HG03378 (cell line): ENCODE data around the gene DHRS4L2.
"Not testable (repeated sequence)": the region's sequence is repeated elsewhere in the genome, so short reads cannot be mapped to it uniquely, and the experiment has no call there.

Experiments
- ATAC-seq: cut with Tn5 transposase; IDR thresholded peaks from one replicate; pipeline ENCODE4 v1.9.1; 2021; ENCODE audit warnings: mild to moderate bottlenecking, moderate library complexity; ENCODE audit not compliant: unreplicated experiment

The DHRS4L2 gene

DNA sequence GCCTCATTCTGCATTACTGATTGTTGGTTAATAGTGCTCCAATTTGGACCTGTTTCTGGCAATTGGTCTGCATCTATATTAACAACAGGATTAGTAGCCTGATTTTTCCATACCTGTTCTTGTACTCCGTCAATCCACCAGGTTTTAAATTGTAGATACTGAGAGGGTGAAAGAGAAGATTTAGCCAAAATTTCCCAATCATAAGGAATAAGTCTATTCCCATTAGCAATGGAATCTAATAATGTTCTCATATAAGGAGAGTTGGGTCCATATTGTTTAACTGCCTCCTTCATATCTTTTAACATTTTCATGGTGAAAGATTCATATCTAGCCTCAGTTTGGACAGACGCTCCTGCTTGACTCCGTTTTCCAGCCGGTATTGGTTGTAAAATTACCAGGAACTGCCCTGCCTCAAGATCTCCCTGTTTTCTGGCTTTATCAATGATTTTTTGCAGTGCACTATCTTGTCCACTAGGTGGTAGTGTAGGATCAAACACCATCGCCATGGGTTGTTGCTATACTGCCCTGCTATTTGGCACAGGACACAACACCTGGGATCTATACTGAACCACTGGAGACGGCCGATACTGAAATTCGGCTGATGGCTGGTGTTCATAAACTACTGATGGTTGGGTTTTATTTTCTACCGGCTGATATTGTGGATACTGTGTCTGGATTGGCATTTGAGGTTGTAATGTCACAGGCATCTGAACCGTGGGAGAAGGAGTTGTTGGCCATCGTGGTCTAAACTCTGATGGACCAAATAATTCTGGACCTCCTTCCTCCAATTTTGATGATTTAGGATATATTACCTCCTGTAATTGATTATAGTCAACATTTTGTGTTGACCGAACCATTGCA, 25.2 kb downstream of the DHRS4L2 start:
- peak; percentile 63 for ATAC-seq

DNA sequence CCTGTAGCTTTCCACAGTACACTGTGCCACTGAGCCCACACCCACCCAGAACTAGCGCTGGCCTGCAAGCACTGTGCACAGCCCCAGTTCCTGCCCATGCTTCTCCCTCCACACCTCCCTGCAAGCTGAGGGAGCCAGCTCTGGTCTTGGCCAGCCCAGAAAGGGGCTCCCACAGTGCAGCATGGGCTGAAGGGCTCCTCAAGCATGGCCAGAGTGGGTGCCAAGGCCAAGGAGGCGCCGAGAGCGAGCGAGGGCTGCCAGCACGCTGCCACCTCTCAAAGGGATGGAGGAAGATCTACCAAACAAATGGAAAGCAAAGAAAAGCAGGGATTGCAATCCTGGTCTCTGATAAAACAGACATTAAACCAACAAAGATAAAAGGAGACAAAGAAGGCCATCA, 27.0 kb downstream of the DHRS4L2 start:
- ATAC-seq: not testable (repeated sequence)

DNA sequence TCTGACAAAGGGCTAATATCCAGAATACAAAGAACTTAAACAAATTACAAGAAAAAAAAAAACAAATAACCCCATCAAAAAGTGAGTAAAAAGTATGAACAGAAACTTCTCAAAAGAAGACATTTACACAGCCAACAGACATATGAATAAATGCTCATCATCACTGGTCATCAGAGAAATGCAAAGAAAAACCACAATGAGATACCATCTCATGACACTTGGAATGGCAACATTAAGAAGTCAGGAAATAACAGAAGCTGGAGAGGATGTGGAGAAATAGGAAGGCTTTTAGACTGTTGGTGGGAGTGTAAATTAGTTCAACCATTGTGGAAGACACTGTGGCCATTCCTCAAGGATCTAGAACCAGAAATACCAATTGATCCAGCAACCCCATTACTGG, 30.2 kb downstream of the DHRS4L2 start:
- not testable (repeated sequence) for ATAC-seq

DNA sequence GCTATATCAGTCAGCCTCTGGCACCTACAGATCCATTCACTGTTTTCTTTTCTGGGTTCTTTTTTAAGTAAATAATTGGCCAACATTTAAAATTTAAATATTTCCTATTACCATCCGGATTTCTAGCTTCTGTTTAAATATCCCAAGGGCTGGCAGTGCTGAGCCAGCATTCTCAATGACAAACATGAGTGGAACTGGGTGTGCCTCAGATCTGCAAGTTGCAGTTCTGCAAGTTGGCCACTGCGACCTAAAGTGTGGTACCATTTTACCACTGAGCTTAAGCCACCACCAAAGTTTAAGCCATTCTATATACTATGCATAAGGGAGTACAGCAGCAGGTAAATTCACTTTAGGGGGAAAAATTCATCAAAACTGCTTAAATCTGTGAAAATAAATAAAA, 31.2 kb downstream of the DHRS4L2 start:
- ATAC-seq: peak; percentile 46

DNA sequence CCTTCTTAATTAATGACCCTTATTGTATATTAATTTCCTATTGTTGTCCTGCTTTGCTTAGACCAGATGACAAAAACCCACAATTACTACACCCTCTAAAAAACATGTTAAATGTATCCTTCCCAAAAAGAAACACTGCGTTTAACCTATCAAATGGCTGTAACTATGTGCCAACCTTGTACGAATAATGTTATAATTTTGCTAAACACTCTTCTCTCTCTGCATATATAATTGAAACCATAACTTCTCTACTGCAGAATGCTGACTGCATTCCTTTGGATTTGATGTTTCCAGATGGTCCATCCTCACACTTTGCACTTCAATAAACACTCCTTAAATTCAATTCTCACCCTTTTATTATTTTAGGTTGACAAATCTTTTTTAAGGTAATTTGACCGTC, 31.8 kb downstream of the DHRS4L2 start:
- ATAC-seq: not testable (repeated sequence)

DNA sequence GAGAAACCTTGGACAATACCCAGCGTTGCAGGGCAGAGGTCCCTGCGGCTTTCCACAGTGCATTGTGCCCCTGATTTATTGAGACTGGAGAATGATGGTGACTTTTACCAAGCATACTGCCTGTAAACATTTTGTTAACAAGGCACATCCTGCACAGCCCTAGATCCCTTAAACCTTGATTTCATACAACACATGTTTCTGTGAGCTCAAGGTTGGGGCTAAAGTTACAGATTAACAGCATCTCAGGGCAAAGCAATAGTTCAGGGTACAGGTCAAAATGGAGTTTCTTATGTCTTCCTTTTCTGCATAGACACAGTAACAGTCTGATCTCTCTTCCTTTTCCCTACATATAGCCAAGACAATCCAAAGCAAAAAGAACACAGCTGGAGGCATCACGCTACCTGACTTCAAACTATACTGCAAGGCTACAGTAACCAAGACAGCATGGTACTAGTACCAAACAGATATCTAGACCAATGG, 36.2 kb downstream of the DHRS4L2 start:
- not testable (repeated sequence) for ATAC-seq

DNA sequence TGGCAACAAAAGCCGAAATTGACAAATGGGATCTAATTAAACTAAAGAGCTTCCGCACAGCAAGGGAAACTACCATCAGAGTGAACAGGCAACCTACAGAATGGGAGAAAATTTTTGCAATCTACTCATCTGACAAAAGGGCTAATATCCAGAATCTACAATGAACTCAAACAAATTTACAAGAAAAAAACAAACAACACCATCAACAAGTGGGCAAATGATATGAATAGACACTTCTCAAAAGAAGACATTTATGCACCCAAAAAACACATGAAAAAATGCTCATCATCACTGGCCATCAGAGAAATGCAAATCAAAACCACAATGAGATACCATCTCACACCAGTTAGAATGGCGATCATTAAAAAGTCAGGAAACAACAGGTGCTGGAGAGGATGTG, 41.0 kb downstream of the DHRS4L2 start:
- ATAC-seq: not testable (repeated sequence)

DNA sequence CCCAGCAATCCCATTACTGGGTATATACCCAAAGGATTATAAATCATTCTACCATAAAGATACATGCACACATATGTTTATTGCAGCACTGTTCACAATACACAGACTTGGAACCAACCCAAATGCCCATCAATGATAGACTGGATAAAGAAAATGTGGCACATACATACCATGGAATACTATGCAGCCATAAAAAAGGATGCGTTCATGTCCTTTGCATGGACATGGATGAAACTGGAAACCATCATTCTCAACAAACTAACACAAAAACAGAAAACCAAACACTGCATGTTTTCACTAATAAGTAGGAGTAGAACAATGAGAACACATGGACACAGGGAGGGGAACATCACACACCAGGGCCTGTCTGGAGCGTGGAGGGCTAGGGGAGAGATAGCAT, 42.6 kb downstream of the DHRS4L2 start:
- not testable (repeated sequence) for ATAC-seq

DNA sequence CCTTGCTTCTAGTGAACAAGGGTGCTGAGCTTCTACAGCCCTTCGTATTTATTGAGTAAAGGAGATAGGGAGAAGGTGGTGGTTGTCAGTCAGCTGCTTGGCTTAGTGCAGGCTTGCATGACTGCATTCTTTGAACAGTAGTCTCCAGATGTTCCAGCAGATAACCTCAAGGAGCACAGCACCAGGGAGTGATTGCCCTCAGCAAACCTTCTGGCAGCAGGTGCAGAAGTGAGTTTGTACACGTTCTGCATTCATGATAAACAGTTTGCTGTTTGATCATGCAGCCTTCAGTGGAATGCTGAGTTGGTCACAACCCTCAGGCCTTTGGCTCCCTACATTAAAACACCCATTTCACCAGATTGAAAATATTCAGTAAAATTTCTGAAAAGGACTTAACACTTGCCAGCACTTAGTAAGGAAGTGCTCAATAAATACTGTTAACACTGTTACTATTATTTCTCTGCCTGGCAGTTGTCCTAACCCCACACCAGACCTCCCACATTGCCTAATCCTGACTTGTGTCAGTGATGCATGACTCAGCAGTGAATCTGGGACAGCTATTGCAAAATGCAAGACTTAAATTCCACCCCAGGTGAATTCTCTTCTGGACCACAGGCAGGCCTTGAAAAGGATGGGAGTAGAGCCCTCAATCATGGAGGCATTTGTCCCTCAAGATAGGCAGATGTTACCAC, 44.1 kb downstream of the DHRS4L2 start:
- ATAC-seq: no peak

DNA sequence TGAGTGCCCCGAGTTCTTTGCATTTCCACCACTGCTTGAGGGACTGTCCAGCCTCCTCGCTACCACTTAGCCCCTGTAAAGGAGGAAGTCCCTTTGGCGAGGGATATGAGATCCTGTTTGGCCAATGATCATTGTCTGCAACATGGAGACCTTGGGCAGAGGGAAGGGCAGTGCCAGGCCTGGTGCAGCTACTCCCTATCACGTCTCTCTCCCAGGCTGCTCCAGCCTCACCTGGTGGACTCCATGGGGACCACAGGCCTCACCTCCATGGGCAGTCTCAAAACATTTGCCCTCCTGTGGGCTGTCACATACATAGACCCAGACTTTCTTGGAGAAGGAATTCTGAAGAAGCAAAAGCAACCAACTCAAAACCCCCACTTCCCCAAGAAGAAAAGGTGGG, 47.0 kb downstream of the DHRS4L2 start:
- not testable (repeated sequence) for ATAC-seq

DNA sequence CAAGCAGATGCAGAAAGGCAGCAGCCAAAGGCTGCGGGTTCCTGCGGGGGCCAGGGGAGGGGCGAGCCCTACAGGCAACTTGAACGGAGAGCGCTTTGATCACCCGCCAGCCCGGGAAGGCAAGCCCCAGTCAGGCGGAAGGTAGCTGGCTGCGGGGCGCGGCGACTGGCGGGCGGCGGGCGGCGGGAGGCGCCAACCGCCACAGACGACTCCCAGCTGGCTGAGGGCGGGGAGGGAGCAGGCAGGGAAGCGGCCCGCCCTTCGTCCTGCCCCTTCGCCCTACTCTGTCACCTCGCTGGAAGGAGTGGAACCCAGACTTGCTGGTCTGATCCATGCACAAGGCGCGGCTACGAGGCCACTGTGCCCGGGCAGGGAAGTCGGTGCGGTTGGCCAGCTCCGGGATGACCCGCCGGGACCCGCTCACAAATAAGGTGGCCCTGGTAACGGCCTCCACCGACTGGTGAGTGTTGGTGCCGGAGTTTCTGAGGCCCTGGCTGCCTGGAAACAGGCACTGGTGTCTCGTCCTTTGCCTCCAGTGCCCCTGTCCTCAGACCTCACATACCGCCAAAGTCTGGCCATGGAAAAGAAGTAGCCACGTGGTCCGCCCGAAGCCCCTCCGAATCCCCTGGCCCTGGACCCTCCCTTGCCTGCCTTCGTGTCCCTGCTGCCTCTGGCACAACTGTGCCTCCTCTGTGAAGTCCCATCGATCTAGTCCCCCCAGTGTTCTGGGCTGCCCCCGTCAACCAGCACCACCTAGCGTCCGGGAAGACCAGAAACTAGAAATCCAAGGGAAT, 47.6 kb downstream of the DHRS4L2 start:
- peak; percentile 53 for ATAC-seq

DNA sequence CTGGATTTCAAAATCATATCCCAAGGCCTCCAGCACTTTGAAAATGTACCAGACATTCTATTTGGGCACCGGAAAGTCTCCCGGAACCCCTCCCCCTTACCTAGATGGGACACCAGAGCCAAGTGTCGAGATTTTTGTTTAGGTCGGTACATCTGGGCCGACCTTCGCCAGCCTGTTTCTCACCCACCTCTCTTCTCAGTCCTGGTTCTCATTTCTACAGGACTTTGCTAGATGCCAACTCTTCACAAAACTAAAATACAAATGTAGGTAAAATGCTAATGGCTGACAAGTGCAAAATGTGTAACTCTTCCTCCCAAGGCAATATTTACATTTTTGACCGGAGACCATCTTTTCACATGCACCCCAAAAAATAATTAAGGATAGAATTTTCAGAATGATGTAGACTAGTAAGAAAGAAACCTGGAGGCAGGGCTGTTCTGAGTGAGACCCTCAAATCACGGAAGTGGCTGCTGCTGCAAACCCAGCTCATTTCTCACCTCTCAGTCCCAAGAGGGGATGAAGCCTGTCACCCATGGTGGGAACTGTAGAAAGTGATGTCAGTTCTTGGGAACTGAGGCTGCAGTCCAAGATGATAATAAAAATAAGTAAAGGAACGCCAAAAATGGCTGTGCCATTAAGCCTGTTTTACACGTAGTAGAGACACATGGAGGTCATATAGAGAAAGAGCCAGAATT, 48.4 kb downstream of the DHRS4L2 start:
- not testable (repeated sequence) for ATAC-seq

DNA sequence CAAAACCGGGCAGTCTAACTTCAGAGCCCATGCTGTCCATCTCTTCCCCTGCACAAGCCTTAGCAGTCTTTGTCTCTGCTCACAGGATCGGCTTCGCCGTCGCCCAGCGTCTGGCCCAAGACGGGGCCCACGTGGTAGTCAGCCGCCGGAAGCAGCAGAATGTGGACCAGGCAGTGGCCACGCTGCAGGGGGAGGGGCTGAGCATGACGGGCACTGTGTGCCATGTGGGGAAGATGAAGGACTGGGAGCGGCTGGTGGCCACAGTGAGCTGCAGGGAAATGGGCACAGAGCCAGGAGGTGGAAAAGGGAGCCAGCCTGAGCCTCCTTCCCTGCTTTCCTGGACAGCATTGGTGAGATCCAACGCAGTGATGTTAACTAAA, 48.9 kb downstream of the DHRS4L2 start:
- ATAC-seq: no peak

DNA sequence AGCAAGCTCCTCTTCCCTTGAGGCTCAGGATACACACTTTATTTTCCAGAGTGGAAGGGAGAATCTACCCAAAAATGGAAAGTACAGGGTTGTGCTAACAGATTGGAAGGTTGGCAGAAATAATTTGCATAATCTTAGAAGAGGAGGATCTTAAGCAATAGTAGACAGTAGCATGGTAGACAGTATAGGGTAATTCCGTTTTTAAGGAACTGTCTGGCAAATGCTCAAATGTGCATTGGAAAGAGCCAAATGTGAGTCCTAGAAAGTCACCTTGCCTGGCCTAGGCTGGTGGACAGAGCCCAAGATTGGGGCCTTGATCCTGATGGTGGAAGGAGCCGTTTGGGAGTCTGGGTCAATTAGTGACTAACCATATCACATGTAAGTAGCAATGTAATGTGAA, 50.0 kb downstream of the DHRS4L2 start:
- no peak for ATAC-seq

DNA sequence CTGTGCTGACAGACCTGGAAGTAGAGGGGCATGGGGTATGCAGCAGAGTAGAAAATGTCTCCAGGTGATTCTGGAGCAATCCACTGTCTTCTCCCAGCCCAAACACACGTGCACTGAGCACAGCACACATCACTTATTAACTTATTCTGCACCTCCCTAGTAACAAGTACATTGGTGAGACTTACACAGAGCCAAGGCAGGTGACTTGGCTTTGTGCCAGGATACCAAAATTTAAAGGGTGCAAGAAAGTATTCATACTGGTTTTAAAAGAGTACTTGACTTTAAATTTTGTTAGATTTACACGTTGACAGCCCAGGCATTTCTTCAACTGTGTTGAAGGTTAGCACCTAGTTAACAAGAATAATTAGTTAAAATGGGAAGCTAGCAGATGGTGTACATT, 52.0 kb downstream of the DHRS4L2 start:
- no peak for ATAC-seq

DNA sequence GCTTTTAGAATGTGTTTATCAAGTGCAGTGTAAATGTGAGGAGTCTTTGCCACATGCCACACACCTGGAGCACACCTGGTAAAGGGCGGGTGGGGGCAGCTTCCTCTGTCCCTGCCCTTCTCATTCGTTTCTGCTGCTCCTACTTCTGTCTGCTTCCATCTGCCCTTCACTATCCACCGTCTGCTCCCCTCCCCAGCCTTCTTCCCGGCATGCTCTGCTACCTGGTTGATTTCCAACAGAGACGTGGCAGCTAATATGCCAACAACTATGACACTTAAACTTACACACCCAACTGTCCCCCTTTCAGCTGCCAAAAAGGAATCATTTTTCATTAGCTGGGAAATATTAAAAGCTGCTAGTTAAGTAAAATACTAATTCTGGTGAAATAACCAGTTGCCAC, 54.0 kb downstream of the DHRS4L2 start:
- no peak for ATAC-seq

DNA sequence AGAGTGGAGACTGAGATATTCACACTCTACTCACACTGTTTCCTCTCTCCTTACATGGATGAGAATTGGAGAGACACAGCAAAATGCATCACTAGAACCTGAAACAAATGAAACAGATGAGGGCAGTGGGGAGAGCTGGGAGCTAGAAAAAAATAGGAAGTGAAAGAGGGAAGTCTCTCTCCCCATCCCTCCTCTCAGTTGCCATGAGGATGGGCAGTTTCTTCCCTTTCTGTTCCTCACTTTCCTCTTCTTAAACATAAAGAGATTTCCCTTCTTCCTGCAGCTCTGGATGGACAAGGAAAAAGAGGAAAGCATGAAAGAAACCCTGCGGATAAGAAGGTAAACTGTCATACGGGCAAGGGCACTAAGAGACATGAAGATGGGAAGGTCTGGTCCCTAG, 60.3 kb downstream of the DHRS4L2 start:
- ATAC-seq: not testable (repeated sequence)

DNA sequence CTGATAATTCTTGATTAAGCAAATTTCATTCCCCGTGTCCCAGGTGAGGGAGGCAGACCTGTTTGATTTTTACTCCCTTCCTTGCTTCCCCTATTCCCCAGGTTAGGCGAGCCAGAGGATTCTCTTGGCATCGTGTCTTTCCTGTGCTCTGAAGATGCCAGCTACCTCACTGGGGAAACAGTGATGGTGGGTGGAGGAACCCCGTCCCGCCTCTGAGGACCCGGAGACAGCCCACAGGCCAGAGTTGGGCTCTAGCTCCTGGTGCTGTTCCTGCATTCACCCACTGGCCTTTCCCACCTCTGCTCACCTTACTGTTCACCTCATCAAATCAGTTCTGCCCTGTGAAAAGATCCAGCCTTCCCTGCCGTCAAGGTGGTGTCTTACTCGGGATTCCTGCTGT, 62.0 kb downstream of the DHRS4L2 start:
- not testable (repeated sequence) for ATAC-seq

DNA sequence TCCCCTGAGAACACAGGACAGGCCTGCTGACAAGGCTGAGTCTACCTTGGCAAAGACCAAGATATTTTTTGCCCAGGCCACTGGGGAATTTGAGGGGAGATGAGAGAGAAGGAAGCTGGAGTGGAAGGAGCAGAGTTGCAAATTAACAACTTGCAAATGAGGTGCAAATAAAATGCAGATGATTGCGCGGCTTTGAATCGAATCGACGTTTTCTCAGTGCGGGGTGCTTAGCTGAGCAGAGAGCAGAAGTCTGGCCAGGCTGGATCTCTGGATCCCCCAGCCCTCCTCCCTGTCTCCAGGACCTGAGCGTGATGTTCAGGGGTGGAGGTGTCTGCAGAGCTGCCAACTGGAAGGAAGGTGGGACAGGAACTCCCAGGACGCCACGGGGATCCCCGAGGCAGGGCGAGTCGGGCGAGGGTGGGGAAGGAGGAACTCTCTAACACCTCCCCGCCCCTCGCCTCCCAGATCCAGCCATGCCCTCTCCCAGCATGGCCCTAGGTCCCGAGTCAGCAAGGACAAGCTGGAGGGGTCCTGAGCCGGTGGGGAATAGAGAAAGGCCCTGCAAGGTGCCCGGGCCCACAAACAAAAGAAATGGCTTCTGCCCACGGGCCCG, 62.6 kb downstream of the DHRS4L2 start:
- ATAC-seq: no peak
